GM18861 (cell line): Measurements from ENCODE around the gene AP2B1.

Experiments used
- ATAC-seq: cut with Tn5 transposase; IDR thresholded peaks from one replicate; pipeline ENCODE4 v1.9.1; 2021; ENCODE audit not compliant: unreplicated experiment

The AP2B1 gene

GRCh38 chr17:35726953-35727460 lies 139.9 kb downstream of the AP2B1 start:
- ATAC-seq, result no peak

- no peak for ATAC-seq
These were observed 140.5 kb downstream of the AP2B1 start for GRCh38 chr17:35727635-35728034.

- no peak for ATAC-seq
These were observed 141.4 kb downstream of the AP2B1 start for GRCh38 chr17:35728551-35728950.

GRCh38 chr17:35729405-35729833 lies 142.3 kb downstream of the AP2B1 start:
- no peak for ATAC-seq

GRCh38 chr17:35730400-35731005 lies 143.4 kb downstream of the AP2B1 start:
- no peak for ATAC-seq

- no peak for ATAC-seq
These were observed 144.3 kb downstream of the AP2B1 start, which contains the start of gene RASL10B for GRCh38 chr17:35731239-35731916. Gene RASL10B, plus strand, starts transcription at chr17:35731639. Its CDS starts 3,546 bp downstream, at chr17:35735185.

GRCh38 chr17:35731917-35732805 lies 145.0 kb downstream of the AP2B1 start:
- no peak for ATAC-seq

- ATAC-seq, result no peak
These were observed 145.6 kb downstream of the AP2B1 start for GRCh38 chr17:35732806-35733136.

- no peak for ATAC-seq
These were observed 146.2 kb downstream of the AP2B1 start for GRCh38 chr17:35733366-35733765.

- no peak for ATAC-seq
These were observed 147.3 kb downstream of the AP2B1 start for GRCh38 chr17:35734396-35734795.

GRCh38 chr17:35735036-35735805 lies 148.1 kb downstream of the AP2B1 start:
- no peak for ATAC-seq

GRCh38 chr17:35736236-35736635 lies 149.1 kb downstream of the AP2B1 start:
- no peak for ATAC-seq

GRCh38 chr17:35738519-35739133 lies 151.5 kb downstream of the AP2B1 start:
- ATAC-seq, result no peak

GRCh38 chr17:35740216-35740615 lies 153.1 kb downstream of the AP2B1 start:
- no peak for ATAC-seq

GRCh38 chr17:35740997-35741931 lies 154.1 kb downstream of the AP2B1 start:
- ATAC-seq, result no peak

GRCh38 chr17:35742496-35742895 lies 155.4 kb downstream of the AP2B1 start:
- no peak for ATAC-seq

GRCh38 chr17:35742896-35743477 lies 155.9 kb downstream of the AP2B1 start:
- no peak for ATAC-seq

- ATAC-seq, result no peak
These were observed 156.7 kb downstream of the AP2B1 start for GRCh38 chr17:35743626-35744328.
